HepG2 (cell line): ENCODE results near the gene KRTAP10-8. TPM values are rescaled to one million over a fixed set of nuclear protein-coding genes. Genes with fewer than 3 reads are reported as not detected.

Source experiments
- FOXM1 ChIP-seq: sonication (generic); formaldehyde crosslinking; IDR thresholded peaks from 2 replicates; pipeline ENCODE4 v1.5.0; 2020; ENCODE audit warnings: missing genetic modification reagents
- KLF12 ChIP-seq: sonication (generic); formaldehyde crosslinking; IDR thresholded peaks from 2 replicates; pipeline ENCODE4 v1.4.0; 2020; ENCODE audit warnings: missing genetic modification reagents, borderline replicate concordance
- MIER3 ChIP-seq: IDR thresholded peaks from 2 replicates; pipeline ENCODE4 v1.6.1; 2016; ENCODE audit warnings: missing compliant biosample characterization, borderline replicate concordance
- NCOA5 ChIP-seq: sonication (generic); formaldehyde crosslinking; IDR thresholded peaks from 2 replicates; pipeline ENCODE4 v1.4.0; 2020; ENCODE audit warnings: missing genetic modification reagents
- ZNF775 ChIP-seq: sonication (generic); formaldehyde crosslinking; IDR thresholded peaks from 2 replicates; pipeline ENCODE4 v1.4.0; 2020; ENCODE audit warnings: missing genetic modification reagents, mild to moderate bottlenecking, moderate library complexity, borderline replicate concordance
- polyA plus RNA-seq, 8 experiments: library from polyadenylated mRNA; depleted of rRNA in 3 of 8; stranded (reverse) in 7 of 8; unstranded in 1 of 8; fragments of >200 nt; fragmentation: Illumina TruSeq in 4 of 8; extraction: Trizol in 4 of 8; gene quantifications; 2 replicates each; pipeline versions ENCODE4 v1.2.1 to v1.2.3, GENCODE V29; 2011 to 2016; ENCODE audit warnings: low read depth in 4 of 8, missing spikeins in 1 of 8, mixed read lengths in 1 of 8; ENCODE audit not compliant: insufficient read depth in 1 of 8
- total RNA-seq, 5 experiments: library from RNA; depleted of rRNA; stranded (reverse); fragments of >200 nt; fragmentation: Illumina TruSeq; extraction: Trizol; gene quantifications; 2 replicates each; pipeline ENCODE4 v1.2.3, GENCODE V29; 2016; ENCODE audit warnings: low read depth in 1 of 5
- TF ChIP-seq, protein P1 (sequence below), 2 experiments: sonication (generic) in 1 of 2; formaldehyde crosslinking in 1 of 2; IDR thresholded peaks; 2 replicates each; pipeline versions ENCODE4 v1.6.1 to v1.9.0; 2014 to 2022; ENCODE audit warnings: antibody characterized with exemption in 1 of 2, borderline replicate concordance in 1 of 2, inconsistent platforms in 1 of 2, low read depth in 1 of 2, missing genetic modification reagents in 1 of 2
- TF ChIP-seq, protein P2 (sequence below): sonication (generic); formaldehyde crosslinking; IDR thresholded peaks from 2 replicates; pipeline ENCODE4 v1.5.0; 2020; ENCODE audit warnings: missing genetic modification reagents, mild to moderate bottlenecking, borderline replicate concordance
- TF ChIP-seq, protein P3 (sequence below): sonication (generic); formaldehyde crosslinking; IDR thresholded peaks from 2 replicates; pipeline ENCODE4 v1.4.0; 2020; ENCODE audit warnings: mild to moderate bottlenecking, missing genetic modification reagents

KRTAP10-8 gene
- total and polyA plus RNA-seq, 2 of the 13 experiments (the other 11 are each of a cell fraction or from before 2014, with no cell fraction given): not detected

DNA sequence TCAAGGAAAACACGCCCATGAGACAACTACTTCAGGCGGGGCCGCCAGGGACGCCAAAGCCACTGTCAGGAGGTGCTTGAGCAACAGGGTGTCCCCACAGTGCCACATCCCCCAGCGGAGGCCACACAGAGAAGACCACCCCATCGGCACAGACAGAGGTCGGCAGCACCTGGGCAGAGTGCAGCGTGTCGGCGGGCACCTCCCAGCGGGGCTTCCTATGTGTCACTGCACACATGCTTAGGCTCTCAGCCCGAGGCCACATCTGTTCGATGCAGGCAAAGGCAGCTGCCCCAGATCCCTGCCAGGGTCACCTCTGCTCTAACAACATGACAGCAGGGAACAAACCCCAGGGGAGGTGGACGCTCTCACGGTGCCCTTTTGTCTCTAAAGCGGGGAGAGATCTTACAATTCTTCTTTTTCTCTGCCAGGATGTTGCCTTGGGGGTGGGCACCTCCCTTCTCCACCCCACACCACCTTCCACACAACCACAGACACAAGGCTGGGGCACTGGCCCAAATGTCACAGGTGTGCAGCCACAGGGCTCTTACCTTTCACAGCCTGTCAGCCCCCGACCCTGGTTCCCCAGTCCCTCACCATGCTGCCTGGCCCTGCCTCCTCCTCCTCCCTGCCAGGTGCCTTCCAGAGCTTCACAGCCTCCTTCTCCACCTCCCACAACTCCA is 4.2 kb downstream of the KRTAP10-8 start (continued):
- TF ChIP-seq, protein P1, sequence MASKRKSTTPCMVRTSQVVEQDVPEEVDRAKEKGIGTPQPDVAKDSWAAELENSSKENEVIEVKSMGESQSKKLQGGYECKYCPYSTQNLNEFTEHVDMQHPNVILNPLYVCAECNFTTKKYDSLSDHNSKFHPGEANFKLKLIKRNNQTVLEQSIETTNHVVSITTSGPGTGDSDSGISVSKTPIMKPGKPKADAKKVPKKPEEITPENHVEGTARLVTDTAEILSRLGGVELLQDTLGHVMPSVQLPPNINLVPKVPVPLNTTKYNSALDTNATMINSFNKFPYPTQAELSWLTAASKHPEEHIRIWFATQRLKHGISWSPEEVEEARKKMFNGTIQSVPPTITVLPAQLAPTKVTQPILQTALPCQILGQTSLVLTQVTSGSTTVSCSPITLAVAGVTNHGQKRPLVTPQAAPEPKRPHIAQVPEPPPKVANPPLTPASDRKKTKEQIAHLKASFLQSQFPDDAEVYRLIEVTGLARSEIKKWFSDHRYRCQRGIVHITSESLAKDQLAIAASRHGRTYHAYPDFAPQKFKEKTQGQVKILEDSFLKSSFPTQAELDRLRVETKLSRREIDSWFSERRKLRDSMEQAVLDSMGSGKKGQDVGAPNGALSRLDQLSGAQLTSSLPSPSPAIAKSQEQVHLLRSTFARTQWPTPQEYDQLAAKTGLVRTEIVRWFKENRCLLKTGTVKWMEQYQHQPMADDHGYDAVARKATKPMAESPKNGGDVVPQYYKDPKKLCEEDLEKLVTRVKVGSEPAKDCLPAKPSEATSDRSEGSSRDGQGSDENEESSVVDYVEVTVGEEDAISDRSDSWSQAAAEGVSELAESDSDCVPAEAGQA (IDR thresholded peaks at IDR 0.05; ENCODE audit: low read depth): no peak
- TF ChIP-seq, protein P1 (CRISPR knock-in tag; IDR thresholded peaks at IDR 0.05; ENCODE audit: borderline replicate concordance): no peak
- no peak for TF ChIP-seq KLF12 (CRISPR knock-in tag)
- no peak for TF ChIP-seq MIER3
- TF ChIP-seq FOXM1: no peak
- TF ChIP-seq NCOA5 (CRISPR knock-in tag): no peak
- TF ChIP-seq, protein P2, sequence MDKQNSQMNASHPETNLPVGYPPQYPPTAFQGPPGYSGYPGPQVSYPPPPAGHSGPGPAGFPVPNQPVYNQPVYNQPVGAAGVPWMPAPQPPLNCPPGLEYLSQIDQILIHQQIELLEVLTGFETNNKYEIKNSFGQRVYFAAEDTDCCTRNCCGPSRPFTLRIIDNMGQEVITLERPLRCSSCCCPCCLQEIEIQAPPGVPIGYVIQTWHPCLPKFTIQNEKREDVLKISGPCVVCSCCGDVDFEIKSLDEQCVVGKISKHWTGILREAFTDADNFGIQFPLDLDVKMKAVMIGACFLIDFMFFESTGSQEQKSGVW (CRISPR knock-in tag): no peak
- TF ChIP-seq, protein P3, sequence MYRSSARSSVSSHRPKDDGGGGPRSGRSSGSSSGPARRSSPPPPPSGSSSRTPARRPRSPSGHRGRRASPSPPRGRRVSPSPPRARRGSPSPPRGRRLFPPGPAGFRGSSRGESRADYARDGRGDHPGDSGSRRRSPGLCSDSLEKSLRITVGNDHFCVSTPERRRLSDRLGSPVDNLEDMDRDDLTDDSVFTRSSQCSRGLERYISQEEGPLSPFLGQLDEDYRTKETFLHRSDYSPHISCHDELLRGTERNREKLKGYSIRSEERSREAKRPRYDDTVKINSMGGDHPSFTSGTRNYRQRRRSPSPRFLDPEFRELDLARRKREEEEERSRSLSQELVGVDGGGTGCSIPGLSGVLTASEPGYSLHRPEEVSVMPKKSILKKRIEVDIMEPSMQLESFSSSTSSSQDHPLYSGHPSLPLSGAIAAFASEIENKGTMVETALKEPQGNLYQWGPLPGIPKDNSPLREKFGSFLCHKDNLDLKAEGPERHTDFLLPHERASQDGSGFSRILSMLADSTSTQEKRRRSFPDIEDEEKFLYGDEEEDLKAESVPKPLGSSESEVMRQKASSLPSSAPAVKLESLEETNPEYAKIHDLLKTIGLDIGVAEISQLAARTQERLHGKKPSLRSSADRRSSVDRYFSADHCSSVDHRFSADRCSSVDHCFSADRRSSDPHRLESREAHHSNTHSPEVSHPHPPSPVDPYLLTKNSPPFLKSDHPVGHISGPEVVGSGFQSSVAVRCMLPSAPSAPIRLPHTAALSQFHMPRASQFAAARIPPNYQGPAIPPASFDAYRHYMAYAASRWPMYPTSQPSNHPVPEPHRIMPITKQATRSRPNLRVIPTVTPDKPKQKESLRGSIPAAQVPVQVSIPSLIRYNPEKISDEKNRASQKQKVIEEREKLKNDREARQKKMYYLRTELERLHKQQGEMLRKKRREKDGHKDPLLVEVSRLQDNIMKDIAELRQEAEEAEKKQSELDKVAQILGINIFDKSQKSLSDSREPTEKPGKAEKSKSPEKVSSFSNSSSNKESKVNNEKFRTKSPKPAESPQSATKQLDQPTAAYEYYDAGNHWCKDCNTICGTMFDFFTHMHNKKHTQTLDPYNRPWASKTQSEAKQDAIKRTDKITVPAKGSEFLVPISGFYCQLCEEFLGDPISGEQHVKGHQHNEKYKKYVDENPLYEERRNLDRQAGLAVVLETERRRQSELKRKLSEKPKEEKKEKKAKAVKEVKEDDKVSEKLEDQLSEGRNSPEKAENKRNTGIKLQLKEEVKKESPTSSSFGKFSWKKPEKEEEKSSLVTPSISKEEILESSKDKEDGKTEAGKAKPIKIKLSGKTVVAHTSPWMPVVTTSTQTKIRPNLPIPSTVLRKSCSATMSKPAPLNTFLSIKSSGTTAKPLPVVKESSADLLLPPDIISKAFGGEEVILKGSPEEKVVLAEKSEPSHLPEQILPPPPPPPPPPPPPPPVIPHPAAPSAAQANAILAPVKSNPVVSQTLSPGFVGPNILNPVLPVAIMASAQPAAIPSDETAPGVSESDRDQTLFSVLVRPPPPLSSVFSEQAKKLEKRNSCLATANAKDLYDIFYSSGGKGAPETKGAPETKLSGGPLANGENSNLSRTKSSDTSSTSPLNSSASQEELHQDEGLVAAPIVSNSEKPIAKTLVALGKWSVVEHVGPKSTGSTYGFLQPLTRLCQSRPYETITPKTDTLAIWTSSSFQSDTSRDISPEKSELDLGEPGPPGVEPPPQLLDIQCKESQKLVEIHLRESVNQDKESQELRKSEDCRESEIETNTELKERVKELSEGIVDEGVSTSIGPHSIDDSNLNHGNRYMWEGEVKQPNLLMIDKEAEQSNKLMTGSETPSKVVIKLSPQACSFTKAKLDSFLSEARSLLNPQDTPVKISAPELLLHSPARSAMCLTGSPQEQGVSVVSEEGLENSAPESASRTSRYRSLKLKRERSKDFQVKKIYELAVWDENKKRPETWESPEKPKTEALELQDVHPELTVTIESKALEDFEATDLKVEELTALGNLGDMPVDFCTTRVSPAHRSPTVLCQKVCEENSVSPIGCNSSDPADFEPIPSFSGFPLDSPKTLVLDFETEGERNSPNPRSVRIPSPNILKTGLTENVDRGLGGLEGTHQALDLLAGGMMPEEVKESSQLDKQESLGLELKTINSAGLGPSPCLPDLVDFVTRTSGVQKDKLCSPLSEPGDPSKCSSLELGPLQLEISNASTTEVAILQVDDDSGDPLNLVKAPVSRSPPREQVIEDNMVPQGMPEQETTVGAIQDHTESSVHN: no peak
- no peak for TF ChIP-seq ZNF775
